ENCODE measurements around the gene ITGA5.

The ITGA5 gene

GRCh38 chr12:54419088-54419887, at the start of gene ITGA5:
Gene ITGA5 (minus strand): TSS chr12:54419266. CDS start chr12:54419198, 68 bp downstream.
- H3K27me3 ChIP-seq, result no peaks in the 10 kb centered on the region
- H3K9me3 ChIP-seq, result no peaks in the 10 kb centered on the region
- no peak for TF ChIP-seq CTCF (IDR thresholded peaks at IDR 0.05)
- peak within 1 kb of the TSS; percentile 100 for H3K27ac ChIP-seq
- no peaks in the 10 kb centered on the region for H3K36me3 ChIP-seq
- H3K4me1 ChIP-seq (ENCODE audit: control insufficient read depth in 1 of 2, insufficient read depth in 1 of 2, low read depth in 1 of 2, low read length in 1 of 2), result peaks cover 40 to 42% of the 10 kb centered on the region in 2 experiments
- H3K4me3 ChIP-seq (ENCODE audit: low read depth in 1 of 2, low read length in 1 of 2), result peak within 1 kb of the TSS; percentile 91 to 94

- no peaks in the 10 kb centered on the region for H3K4me1 ChIP-seq (ENCODE audit: control insufficient read depth in 1 of 2, insufficient read depth in 1 of 2, low read depth in 1 of 2, low read length in 1 of 2)
- no peaks in the 10 kb centered on the region for H3K36me3 ChIP-seq
- no peaks in the 10 kb centered on the region for H3K9me3 ChIP-seq
- TF ChIP-seq CTCF (IDR thresholded peaks at IDR 0.05), result no peak
- H3K4me3 ChIP-seq (ENCODE audit: low read depth in 1 of 2, low read length in 1 of 2), result no peak overlapping the region
- no peaks in the 10 kb centered on the region for H3K27me3 ChIP-seq
- H3K27ac ChIP-seq, result no peak overlapping the region
These were observed 46.9 kb upstream of the ITGA5 start for GRCh38 chr12:54465857-54466523.

GRCh38 chr12:54463484-54463883, 44.4 kb upstream of the ITGA5 start:
- Histone ChIP-seq H3K36me3 (no peaks in the 10 kb centered on the region), H3K4me3 (ENCODE audit: low read depth in 1 of 2, low read length in 1 of 2) (no peak overlapping the region), H3K4me1 (ENCODE audit: control insufficient read depth in 1 of 2, insufficient read depth in 1 of 2, low read depth in 1 of 2, low read length in 1 of 2) (no peaks in the 10 kb centered on the region), H3K27me3 (no peaks in the 10 kb centered on the region), H3K27ac (no peak overlapping the region), H3K9me3 (no peaks in the 10 kb centered on the region)
- no peak for TF ChIP-seq CTCF (IDR thresholded peaks at IDR 0.05)

- no peak overlapping the region for H3K4me3 ChIP-seq (ENCODE audit: low read depth in 1 of 2, low read length in 1 of 2)
- no peaks in the 10 kb centered on the region for H3K9me3 ChIP-seq
- TF ChIP-seq CTCF (IDR thresholded peaks at IDR 0.05), result no peak
- H3K27ac ChIP-seq, result no peak overlapping the region
- H3K4me1 ChIP-seq (ENCODE audit: control insufficient read depth in 1 of 2, insufficient read depth in 1 of 2, low read depth in 1 of 2, low read length in 1 of 2), result no peaks in the 10 kb centered on the region
- no peaks in the 10 kb centered on the region for H3K27me3 ChIP-seq
- H3K36me3 ChIP-seq, result no peaks in the 10 kb centered on the region
These were observed 44.0 kb upstream of the ITGA5 start for GRCh38 chr12:54463034-54463433.

GRCh38 chr12:54460317-54460923, 41.4 kb upstream of the ITGA5 start:
- H3K27me3 ChIP-seq, result no peaks in the 10 kb centered on the region
- H3K27ac ChIP-seq, result no peak overlapping the region
- H3K4me1 ChIP-seq (ENCODE audit: control insufficient read depth in 1 of 2, insufficient read depth in 1 of 2, low read depth in 1 of 2, low read length in 1 of 2), result no peaks in the 10 kb centered on the region
- H3K9me3 ChIP-seq, result no peaks in the 10 kb centered on the region
- no peaks in the 10 kb centered on the region for H3K36me3 ChIP-seq
- TF ChIP-seq CTCF (IDR thresholded peaks at IDR 0.05), result no peak
- H3K4me3 ChIP-seq (ENCODE audit: low read depth in 1 of 2, low read length in 1 of 2), result no peak overlapping the region
